ENCODE measurements around the gene NMNAT2. TPM values are rescaled to one million over a fixed set of nuclear protein-coding genes. Genes with fewer than 3 reads are reported as not detected.

The NMNAT2 gene
- total and polyA plus RNA-seq, 2 of the 4 experiments (the other 2 are of a cell fraction): 0.36 to 2.4 TPM

- CTCF ChIA-PET: interaction anchor here (1.6 kb wide), 1 partner anchor 8 kb away, joined by 3 read pairs; no protein-coding TSS in a partner anchor
- intact Hi-C loops (cut with micrococcal nuclease): loop anchor here (5.0 kb wide), 1 partner anchor 42 kb away; no protein-coding TSS in a partner anchor
- no TSS peak for BruUV-seq (replicated peaks)
Observed at GRCh38 chr1:183219616-183220009, 198.6 kb downstream of the NMNAT2 start.

More at GRCh38 chr1:183219616-183220009, 198.6 kb downstream of the NMNAT2 start:
- Histone ChIP-seq H3K9me3 (ENCODE audit: control insufficient read depth, insufficient read depth, low read length) (no peaks in the 10 kb centered on the region), H2BK15ac (ENCODE audit: low read depth, low read length) (no peak overlapping the region), H2AFZ (replicated peaks; ENCODE audit: low read length, poor library complexity) (no peak overlapping the region), H3K14ac (replicated peaks; ENCODE audit: low read depth, low read length) (no peak overlapping the region), H3K9me1 (ENCODE audit: insufficient read depth, low read length) (peaks cover 3% of the 10 kb centered on the region), H3K23ac (ENCODE audit: low read depth, low read length) (no peak overlapping the region), H4K8ac (ENCODE audit: low read depth in 2 of 2, low read length in 2 of 2) (no peak overlapping the region), H3K56ac (ENCODE audit: extremely low read depth, insufficient read depth, low read length) (no peak overlapping the region), H2BK20ac (ENCODE audit: low read depth, low read length) (no peak overlapping the region), H3K79me1 (ENCODE audit: low read depth in 1 of 2, low read length in 2 of 2) (no peaks in the 10 kb centered on the region), H3K4me3 (ENCODE audit: insufficient read depth, low read depth, low read length) (no peak overlapping the region), H2AK5ac (ENCODE audit: low read depth, low read length) (no peak overlapping the region), H2BK120ac (ENCODE audit: low read depth, low read length) (no peak overlapping the region), H2AK9ac (replicated peaks; ENCODE audit: low read depth, low read length, poor library complexity) (no peak overlapping the region), H3K18ac (ENCODE audit: low read depth, low read length) (no peak overlapping the region), H4K5ac (ENCODE audit: low read depth, low read length) (no peak overlapping the region), H3K9ac (ENCODE audit: low read depth, low read length) (no peak overlapping the region), H3K4me1 (ENCODE audit: control insufficient read depth, insufficient read depth, low read length) (peaks cover 6% of the 10 kb centered on the region), H4K20me1 (ENCODE audit: insufficient read depth, low read length) (no peaks in the 10 kb centered on the region), H2BK5ac (ENCODE audit: low read depth, low read length, poor library complexity, severe bottlenecking) (no peak overlapping the region), H3K27me3 (ENCODE audit: control insufficient read depth, insufficient read depth, low read length) (peaks cover 6% of the 10 kb centered on the region; the same call in 1 of the 2 replicates), H3K4me2 (ENCODE audit: low read depth, low read length) (no peak overlapping the region), H3K4ac (ENCODE audit: low read depth, low read length) (no peak overlapping the region; the same call in 1 of the 2 replicates), H3K36me3 (ENCODE audit: control insufficient read depth, insufficient read depth, low read length) (no peaks in the 10 kb centered on the region), H4K91ac (ENCODE audit: insufficient read depth, low read depth, low read length) (no peak overlapping the region), H3K27ac (ENCODE audit: insufficient read depth, low read length) (no peak overlapping the region)
- DNase-seq (no peak), ATAC-seq (ENCODE audit: low read depth) (no peak)
- dilution Hi-C loops (cut with HindIII; ENCODE audit: low sequenced_read_pairs, unreplicated experiment) (no loop called here), in situ Hi-C loops (cut with MboI; ENCODE audit: low sequenced_read_pairs) (no loop called here)
- POLR2A ChIA-PET (ENCODE audit: unreplicated experiment): no interaction called here
- TF ChIP-seq CTCF (conservative IDR thresholded peaks at IDR 0.05; ENCODE audit: low read depth, low read length) (no peak), CHD1 (IDR thresholded peaks at IDR 0.05; ENCODE audit: low read depth, low read length) (no peak), MAZ (IDR thresholded peaks at IDR 0.05; ENCODE audit: borderline replicate concordance, low read depth, low read length) (no peak), CEBPB (IDR thresholded peaks at IDR 0.05; ENCODE audit: low read depth, low read length) (no peak), FOS (IDR thresholded peaks at IDR 0.05; ENCODE audit: low read depth, low read length) (no peak), NFE2L2 (IDR thresholded peaks at IDR 0.05; ENCODE audit: low read depth, low read length) (no peak), RCOR1 (IDR thresholded peaks at IDR 0.05; ENCODE audit: insufficient replicate concordance, low read length) (no peak), SMC3 (IDR thresholded peaks at IDR 0.05; ENCODE audit: low read depth, low read length) (no peak)

Measured in IMR-90 (cell line).